Measurements from ENCODE around the gene CLTC. TPM values are rescaled to one million over a fixed set of nuclear protein-coding genes. Genes with fewer than 3 reads are reported as not detected.

CLTC gene
- total and polyA plus RNA-seq, 2 of the 4 experiments (the other 2 are of a cell fraction), result 181 to 641 TPM

DNA sequence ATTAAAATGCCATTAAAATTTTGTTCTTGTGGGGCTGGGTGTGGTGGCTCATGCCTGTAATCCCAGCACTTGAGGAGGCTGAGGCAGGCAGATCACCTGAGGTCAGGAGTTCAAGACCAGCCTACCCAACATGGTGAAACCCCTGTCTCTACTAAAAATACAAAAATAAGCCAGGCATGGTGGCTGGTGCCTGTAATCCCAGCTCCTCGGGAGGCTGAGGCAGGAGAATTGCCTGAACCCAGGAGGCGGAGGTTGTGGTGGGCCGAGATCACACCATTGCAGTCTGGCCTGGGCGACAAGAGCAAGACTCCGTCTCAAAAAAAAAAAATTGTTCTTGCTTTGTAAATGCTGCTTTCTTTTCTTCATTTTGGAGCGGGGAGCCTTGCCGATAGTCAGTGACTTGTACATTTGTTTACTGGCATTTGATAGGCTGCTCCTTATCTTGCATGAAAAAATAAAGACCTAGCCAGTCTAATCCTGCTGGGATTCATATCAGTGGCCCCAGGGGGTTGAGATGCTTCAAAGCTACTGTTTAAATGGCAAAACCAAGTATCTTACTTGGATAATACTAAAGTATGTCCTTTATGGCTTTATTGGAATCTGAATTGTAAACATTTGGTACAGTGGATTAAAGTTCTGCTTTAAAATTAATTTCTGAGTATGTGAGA, 3.3 kb upstream of the CLTC start:
- H2BK5ac ChIP-seq (ENCODE audit: low read depth, low read length, poor library complexity, severe bottlenecking), result no peak overlapping the region
- DNase-seq (no peak), ATAC-seq (ENCODE audit: low read depth) (no peak)
- H2BK15ac ChIP-seq (ENCODE audit: low read depth, low read length), result no peak overlapping the region
- WGBS, 2 experiments (ENCODE audit: extremely low coverage in 2 of 2, insufficient read length in 1 of 2), result 100% methylated on average over 3 of the region's 7 CpGs; no CpG with 5 or more reads in 1 of the 2 experiments
- in situ Hi-C loops (cut with MboI; ENCODE audit: low sequenced_read_pairs), result no loop called here
- no peak overlapping the region for H2BK20ac ChIP-seq (ENCODE audit: low read depth, low read length)
- peak overlapping the region; percentile 69; the same call in 1 of the 2 replicates for H3K23ac ChIP-seq (ENCODE audit: low read depth, low read length)
- H3K56ac ChIP-seq (ENCODE audit: extremely low read depth, insufficient read depth, low read length), result no peak overlapping the region
- TF ChIP-seq BHLHE40 (IDR thresholded peaks at IDR 0.05; ENCODE audit: low read depth, low read length), result no peak
- TF ChIP-seq, protein P1, sequence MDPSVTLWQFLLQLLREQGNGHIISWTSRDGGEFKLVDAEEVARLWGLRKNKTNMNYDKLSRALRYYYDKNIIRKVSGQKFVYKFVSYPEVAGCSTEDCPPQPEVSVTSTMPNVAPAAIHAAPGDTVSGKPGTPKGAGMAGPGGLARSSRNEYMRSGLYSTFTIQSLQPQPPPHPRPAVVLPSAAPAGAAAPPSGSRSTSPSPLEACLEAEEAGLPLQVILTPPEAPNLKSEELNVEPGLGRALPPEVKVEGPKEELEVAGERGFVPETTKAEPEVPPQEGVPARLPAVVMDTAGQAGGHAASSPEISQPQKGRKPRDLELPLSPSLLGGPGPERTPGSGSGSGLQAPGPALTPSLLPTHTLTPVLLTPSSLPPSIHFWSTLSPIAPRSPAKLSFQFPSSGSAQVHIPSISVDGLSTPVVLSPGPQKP (IDR thresholded peaks at IDR 0.05; ENCODE audit: borderline replicate concordance, low read depth, low read length), result no peak
- no peak for TF ChIP-seq MAZ (IDR thresholded peaks at IDR 0.05; ENCODE audit: borderline replicate concordance, low read depth, low read length)
- no peak for TF ChIP-seq MXI1 (IDR thresholded peaks at IDR 0.05; ENCODE audit: borderline replicate concordance, low read depth, low read length)
- TF ChIP-seq, protein P2, sequence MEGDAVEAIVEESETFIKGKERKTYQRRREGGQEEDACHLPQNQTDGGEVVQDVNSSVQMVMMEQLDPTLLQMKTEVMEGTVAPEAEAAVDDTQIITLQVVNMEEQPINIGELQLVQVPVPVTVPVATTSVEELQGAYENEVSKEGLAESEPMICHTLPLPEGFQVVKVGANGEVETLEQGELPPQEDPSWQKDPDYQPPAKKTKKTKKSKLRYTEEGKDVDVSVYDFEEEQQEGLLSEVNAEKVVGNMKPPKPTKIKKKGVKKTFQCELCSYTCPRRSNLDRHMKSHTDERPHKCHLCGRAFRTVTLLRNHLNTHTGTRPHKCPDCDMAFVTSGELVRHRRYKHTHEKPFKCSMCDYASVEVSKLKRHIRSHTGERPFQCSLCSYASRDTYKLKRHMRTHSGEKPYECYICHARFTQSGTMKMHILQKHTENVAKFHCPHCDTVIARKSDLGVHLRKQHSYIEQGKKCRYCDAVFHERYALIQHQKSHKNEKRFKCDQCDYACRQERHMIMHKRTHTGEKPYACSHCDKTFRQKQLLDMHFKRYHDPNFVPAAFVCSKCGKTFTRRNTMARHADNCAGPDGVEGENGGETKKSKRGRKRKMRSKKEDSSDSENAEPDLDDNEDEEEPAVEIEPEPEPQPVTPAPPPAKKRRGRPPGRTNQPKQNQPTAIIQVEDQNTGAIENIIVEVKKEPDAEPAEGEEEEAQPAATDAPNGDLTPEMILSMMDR (conservative IDR thresholded peaks at IDR 0.05; ENCODE audit: low read depth, low read length), result no peak
- no peak for TF ChIP-seq RFX5 (IDR thresholded peaks at IDR 0.05; ENCODE audit: low read depth, low read length)
- no peak for TF ChIP-seq NFE2L2 (IDR thresholded peaks at IDR 0.05; ENCODE audit: low read depth, low read length)
- no peak for TF ChIP-seq RCOR1 (IDR thresholded peaks at IDR 0.05; ENCODE audit: insufficient replicate concordance, low read length)
- TF ChIP-seq CHD1 (IDR thresholded peaks at IDR 0.05; ENCODE audit: low read depth, low read length), result no peak
- no peak for TF ChIP-seq POLR2A (IDR thresholded peaks at IDR 0.05; ENCODE audit: low read depth, low read length)
- TF ChIP-seq FOS (IDR thresholded peaks at IDR 0.05; ENCODE audit: low read depth, low read length), result no peak
- no peak for TF ChIP-seq SMC3 (IDR thresholded peaks at IDR 0.05; ENCODE audit: low read depth, low read length)
- peak overlapping the region; percentile 26; the same call in 1 of the 2 replicates for H2AK5ac ChIP-seq (ENCODE audit: low read depth, low read length)
- H3K14ac ChIP-seq (replicated peaks; ENCODE audit: low read depth, low read length), result no peak overlapping the region; the same call in 1 of the 2 replicates
- H3K36me3 ChIP-seq (ENCODE audit: control insufficient read depth, insufficient read depth, low read length), result no peaks in the 10 kb centered on the region
- H3K9me3 ChIP-seq (ENCODE audit: control insufficient read depth, insufficient read depth, low read length), result no peaks in the 10 kb centered on the region
- H3K9me1 ChIP-seq (ENCODE audit: insufficient read depth, low read length), result no peaks in the 10 kb centered on the region
- H2AK9ac ChIP-seq (replicated peaks; ENCODE audit: low read depth, low read length, poor library complexity), result no peak overlapping the region
- POLR2A ChIA-PET (ENCODE audit: unreplicated experiment), result interaction anchor here (0.6 kb wide), 1 partner anchor 462 kb away, joined by 8 read pairs; no protein-coding TSS in a partner anchor
- H3K4me3 ChIP-seq (ENCODE audit: insufficient read depth, low read depth, low read length), result no peak overlapping the region
- H4K5ac ChIP-seq (ENCODE audit: low read depth, low read length), result no peak overlapping the region
- BruUV-seq (replicated peaks), result no TSS peak
- no peak overlapping the region for H2AFZ ChIP-seq (replicated peaks; ENCODE audit: low read length, poor library complexity)
- dilution Hi-C loops (cut with HindIII; ENCODE audit: low sequenced_read_pairs, unreplicated experiment), result no loop called here
- intact Hi-C loops (cut with micrococcal nuclease), result no loop called here
- peak overlapping the region; percentile 20; the same call in 1 of the 2 replicates for H3K4me2 ChIP-seq (ENCODE audit: low read depth, low read length)
- H4K20me1 ChIP-seq (ENCODE audit: insufficient read depth, low read length), result peaks cover 13% of the 10 kb centered on the region
- no peak overlapping the region; the same call in 1 of the 2 replicates for H3K27ac ChIP-seq (ENCODE audit: insufficient read depth, low read length)
- H3K27me3 ChIP-seq (ENCODE audit: control insufficient read depth, insufficient read depth, low read length), result no peaks in the 10 kb centered on the region
- H3K79me1 ChIP-seq (ENCODE audit: low read depth in 1 of 2, low read length in 2 of 2), result peaks cover 0 to 21% of the 10 kb centered on the region in 2 experiments; a peak in 2 of 4 replicates
- H3K9ac ChIP-seq (ENCODE audit: low read depth, low read length), result no peak overlapping the region
- no peak overlapping the region for H2BK120ac ChIP-seq (ENCODE audit: low read depth, low read length)
- H3K4me1 ChIP-seq (ENCODE audit: control insufficient read depth, insufficient read depth, low read length), result peaks cover 1% of the 10 kb centered on the region; the same call in 1 of the 2 replicates
- no peak overlapping the region; the same call in none of the 2 replicates for H3K4ac ChIP-seq (ENCODE audit: low read depth, low read length)
- H4K91ac ChIP-seq (ENCODE audit: insufficient read depth, low read depth, low read length), result no peak overlapping the region
- CTCF ChIA-PET, result interaction anchor here (1.0 kb wide), 1 partner anchor 9 kb away, joined by 4 read pairs; no protein-coding TSS in a partner anchor
- H4K8ac ChIP-seq (ENCODE audit: low read depth in 2 of 2, low read length in 2 of 2), result no peak overlapping the region
- H3K18ac ChIP-seq (ENCODE audit: low read depth, low read length), result no peak overlapping the region
